KMS-11 (cell line): Measurements from ENCODE around the gene AHRR.

Experiments used
- H2AFZ ChIP-seq: fragments of 200-600 bp; sonication (generic); 2 replicates; pipeline ENCODE4 v1.6.1; 2016; ENCODE audit warnings: antibody characterized with exemption, mixed run types, low read depth
- H3K27ac ChIP-seq: fragments of 200-600 bp; sonication (generic); 2 replicates; pipeline ENCODE4 v1.6.1; 2016; ENCODE audit warnings: mild to moderate bottlenecking, mixed run types
- H3K27me3 ChIP-seq: fragments of 200-600 bp; sonication (generic); 2 replicates; pipeline ENCODE4 v1.6.1; 2017; ENCODE audit warnings: mild to moderate bottlenecking, low read depth, mixed run types, moderate library complexity; ENCODE audit not compliant: insufficient read depth
- H3K36me3 ChIP-seq: fragments of 200-600 bp; sonication (generic); 2 replicates; pipeline ENCODE4 v1.6.1; 2017; ENCODE audit warnings: mild to moderate bottlenecking, mixed run types; ENCODE audit not compliant: insufficient read depth
- H3K4me1 ChIP-seq: fragments of 200-600 bp; sonication (generic); 2 replicates; pipeline ENCODE4 v1.6.1; 2016; ENCODE audit warnings: mild to moderate bottlenecking, low read depth, mixed run types; ENCODE audit not compliant: poor library complexity, severe bottlenecking
- H3K4me2 ChIP-seq: fragments of 200-600 bp; sonication (generic); 2 replicates; pipeline ENCODE4 v1.7.0; 2016; ENCODE audit warnings: mild to moderate bottlenecking, mixed run types
- H3K4me3 ChIP-seq: fragments of 200-600 bp; sonication (generic); IDR thresholded peaks from 2 replicates; pipeline ENCODE4 v1.6.1; 2017; ENCODE audit warnings: low read depth, low read length, mixed read lengths; ENCODE audit not compliant: insufficient read depth
- H3K79me2 ChIP-seq: fragments of 200-600 bp; sonication (generic); 2 replicates; pipeline ENCODE4 v1.6.1; 2016; ENCODE audit warnings: low read depth, mixed run types; ENCODE audit not compliant: insufficient read depth
- H3K9ac ChIP-seq: fragments of 200-600 bp; sonication (generic); 2 replicates; pipeline ENCODE4 v1.6.1; 2016; ENCODE audit warnings: mild to moderate bottlenecking, mixed run types
- H4K20me1 ChIP-seq: fragments of 200-600 bp; sonication (generic); 2 replicates; pipeline ENCODE4 v1.6.1; 2016; ENCODE audit warnings: mild to moderate bottlenecking, mixed run types; ENCODE audit not compliant: insufficient read depth
- TF ChIP-seq, protein P1 (sequence below): fragments of 200-600 bp; sonication (generic); conservative IDR thresholded peaks from 2 replicates; pipeline ENCODE4 v1.6.1; 2017; ENCODE audit warnings: low read depth, mild to moderate bottlenecking, antibody characterized with exemption, low read length, moderate library complexity, mixed read lengths

Gene AHRR

DNA sequence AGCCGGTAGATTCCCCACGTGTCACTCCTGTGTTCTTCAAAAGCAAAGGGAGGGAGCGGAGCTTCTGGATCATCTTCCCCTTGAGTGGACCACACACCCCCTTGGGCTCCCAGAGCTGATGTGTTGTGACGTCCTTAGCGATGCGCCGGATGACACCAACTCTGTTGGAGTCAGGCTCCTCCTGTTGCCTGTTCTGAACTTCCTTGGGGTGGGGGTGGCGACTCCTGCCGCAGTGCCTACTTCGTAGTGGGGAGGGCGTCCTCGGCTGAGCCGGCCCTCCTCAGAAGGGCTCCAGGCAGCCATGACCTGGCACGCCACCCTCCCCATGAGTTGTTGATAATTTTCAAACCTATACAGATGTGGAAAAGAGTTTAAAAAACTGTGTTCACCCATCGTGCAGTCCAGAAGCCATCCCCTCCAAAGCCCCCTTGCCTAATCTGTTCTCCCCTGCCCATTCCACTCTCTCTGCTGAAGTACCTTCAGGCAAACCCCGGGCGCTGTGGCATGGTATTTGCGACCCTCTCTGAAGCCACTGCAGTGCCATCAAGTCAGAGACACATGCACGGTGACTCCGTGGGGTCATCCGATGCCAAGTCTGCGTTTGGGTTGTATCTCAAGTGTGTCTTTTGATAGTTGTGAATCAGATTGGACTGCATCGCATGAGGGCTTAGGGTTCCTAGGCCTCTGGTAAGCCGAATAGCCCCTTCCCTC is 138.2 kb downstream of the AHRR start:
- H4K20me1 ChIP-seq, result no peaks in the 10 kb centered on the region
- H3K4me1 ChIP-seq, result peaks cover 16% of the 10 kb centered on the region
- no peak overlapping the region for H3K9ac ChIP-seq
- H3K4me2 ChIP-seq, result 0 out of 2 replicates have a peak overlapping the region, but pooled peaks have one; percentile 26
- TF ChIP-seq, protein P1, sequence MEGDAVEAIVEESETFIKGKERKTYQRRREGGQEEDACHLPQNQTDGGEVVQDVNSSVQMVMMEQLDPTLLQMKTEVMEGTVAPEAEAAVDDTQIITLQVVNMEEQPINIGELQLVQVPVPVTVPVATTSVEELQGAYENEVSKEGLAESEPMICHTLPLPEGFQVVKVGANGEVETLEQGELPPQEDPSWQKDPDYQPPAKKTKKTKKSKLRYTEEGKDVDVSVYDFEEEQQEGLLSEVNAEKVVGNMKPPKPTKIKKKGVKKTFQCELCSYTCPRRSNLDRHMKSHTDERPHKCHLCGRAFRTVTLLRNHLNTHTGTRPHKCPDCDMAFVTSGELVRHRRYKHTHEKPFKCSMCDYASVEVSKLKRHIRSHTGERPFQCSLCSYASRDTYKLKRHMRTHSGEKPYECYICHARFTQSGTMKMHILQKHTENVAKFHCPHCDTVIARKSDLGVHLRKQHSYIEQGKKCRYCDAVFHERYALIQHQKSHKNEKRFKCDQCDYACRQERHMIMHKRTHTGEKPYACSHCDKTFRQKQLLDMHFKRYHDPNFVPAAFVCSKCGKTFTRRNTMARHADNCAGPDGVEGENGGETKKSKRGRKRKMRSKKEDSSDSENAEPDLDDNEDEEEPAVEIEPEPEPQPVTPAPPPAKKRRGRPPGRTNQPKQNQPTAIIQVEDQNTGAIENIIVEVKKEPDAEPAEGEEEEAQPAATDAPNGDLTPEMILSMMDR, result no peak
- no peak overlapping the region for H3K4me3 ChIP-seq
- no peak overlapping the region for H3K27ac ChIP-seq
- no peaks in the 10 kb centered on the region for H3K27me3 ChIP-seq
- peaks cover 4% of the 10 kb centered on the region; the same call in 1 of the 2 replicates for H3K36me3 ChIP-seq
- H3K79me2 ChIP-seq, result no peaks in the 10 kb centered on the region; the same call in 1 of the 2 replicates
- H2AFZ ChIP-seq, result no peak overlapping the region

DNA sequence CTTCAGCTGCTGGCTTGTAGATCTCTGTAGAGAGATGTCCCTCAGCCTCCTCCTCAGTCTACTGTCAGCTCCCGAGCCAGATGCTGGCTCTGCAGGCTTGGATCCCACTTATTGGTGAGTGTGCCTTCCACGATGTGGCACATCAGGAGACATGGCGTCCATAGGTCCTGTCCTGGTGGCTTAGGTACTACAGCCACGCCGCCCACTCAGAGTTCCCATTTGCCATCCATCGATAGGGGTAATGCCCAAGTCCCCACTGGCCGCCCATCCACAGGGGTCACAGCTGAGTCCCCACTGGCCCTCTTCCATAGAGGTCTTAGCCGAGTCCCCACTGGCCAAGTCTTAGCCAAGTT is 138.7 kb downstream of the AHRR start:
- H3K36me3 ChIP-seq, result peaks cover 4% of the 10 kb centered on the region; the same call in 1 of the 2 replicates
- H4K20me1 ChIP-seq, result no peaks in the 10 kb centered on the region

DNA sequence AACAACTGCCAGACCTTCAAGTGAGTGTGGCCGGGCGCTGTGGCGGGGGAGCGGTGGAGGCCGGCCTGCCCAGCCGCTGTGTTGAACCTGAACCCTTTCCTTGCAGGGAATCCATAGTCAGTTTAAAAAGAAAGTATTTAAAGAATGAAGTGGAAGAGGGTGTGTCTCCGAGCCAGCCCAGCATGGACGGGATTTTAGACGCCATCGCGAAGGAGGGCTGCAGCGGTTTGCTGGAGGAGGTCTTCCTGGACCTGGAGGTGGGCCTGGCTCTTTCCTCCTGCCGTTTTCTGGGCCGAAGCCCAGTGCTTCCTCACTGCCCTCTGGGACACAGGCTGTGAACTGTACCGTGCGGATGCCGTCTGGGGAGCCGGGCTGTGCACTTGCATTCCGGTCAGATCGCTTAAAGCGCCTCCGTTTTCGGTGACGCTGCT is 140.6 kb downstream of the AHRR start:
- TF ChIP-seq, protein P1, result no peak
- peaks cover 4% of the 10 kb centered on the region; the same call in 1 of the 2 replicates for H3K36me3 ChIP-seq

More for the DNA sequence above, 138.7 kb downstream of the AHRR start:
- TF ChIP-seq, protein P1, result no peak
- Histone ChIP-seq H3K4me1 (peaks cover 16% of the 10 kb centered on the region), H3K4me3 (no peak overlapping the region), H3K27me3 (no peaks in the 10 kb centered on the region), H3K79me2 (no peaks in the 10 kb centered on the region; the same call in 1 of the 2 replicates), H3K4me2 (no peak overlapping the region), H3K9ac (no peak overlapping the region), H2AFZ (no peak overlapping the region), H3K27ac (no peak overlapping the region)

DNA sequence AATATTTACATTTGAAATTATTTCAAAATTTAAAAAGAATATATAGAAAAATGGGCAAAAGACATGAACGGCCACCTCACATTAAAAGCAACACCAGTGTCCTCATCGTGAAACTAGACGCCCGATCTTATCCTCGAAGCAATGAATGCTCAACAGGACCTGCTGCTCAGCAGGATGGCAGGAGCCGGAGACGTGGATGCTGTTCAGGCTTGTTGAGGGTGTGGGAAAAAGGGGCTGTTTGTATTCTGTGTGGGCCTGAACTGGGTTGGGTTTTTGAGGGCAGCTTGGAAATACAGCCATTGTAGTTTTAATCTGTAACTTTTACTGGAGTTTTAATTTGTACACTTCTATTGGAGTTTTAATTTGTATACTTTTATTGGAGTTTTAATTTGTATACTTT is 141.8 kb downstream of the AHRR start:
- Histone ChIP-seq H2AFZ (no peak overlapping the region), H3K9ac (no peak overlapping the region), H3K79me2 (no peaks in the 10 kb centered on the region), H3K4me3 (no peak overlapping the region), H3K4me2 (no peak overlapping the region), H3K4me1 (peaks cover 13% of the 10 kb centered on the region), H3K27ac (no peak overlapping the region), H3K36me3 (peaks cover 4% of the 10 kb centered on the region; the same call in 1 of the 2 replicates), H3K27me3 (no peaks in the 10 kb centered on the region), H4K20me1 (no peaks in the 10 kb centered on the region)
- TF ChIP-seq, protein P1, result no peak

More for the DNA sequence above, 140.6 kb downstream of the AHRR start:
- H3K4me3 ChIP-seq, result no peak overlapping the region
- H3K79me2 ChIP-seq, result no peaks in the 10 kb centered on the region
- no peak overlapping the region for H3K9ac ChIP-seq
- H3K4me2 ChIP-seq, result no peak overlapping the region
- H3K27me3 ChIP-seq, result no peaks in the 10 kb centered on the region
- H2AFZ ChIP-seq, result no peak overlapping the region
- H3K27ac ChIP-seq, result no peak overlapping the region
- H4K20me1 ChIP-seq, result no peaks in the 10 kb centered on the region
- peaks cover 16% of the 10 kb centered on the region for H3K4me1 ChIP-seq
